GM08714 (cell line): ENCODE measurements around the gene PLEKHG4.

Experiments
- H3K4me3 ChIP-seq: fragments of 200-500 bp; sonication (Bioruptor generic); 2 replicates; pipeline ENCODE4 v1.5.1; 2014; ENCODE audit warnings: mild to moderate bottlenecking, low read length, inconsistent platforms
- ZNF274 ChIP-seq: IDR thresholded peaks from 2 replicates; pipeline ENCODE4 v1.6.1; 2012; ENCODE audit warnings: mild to moderate bottlenecking, low read depth, low read length

PLEKHG4 gene

GRCh38 chr16:67279296-67280089, at the start of gene PLEKHG4:
Gene PLEKHG4, plus strand, starts transcription at chr16:67279532. Its CDS starts 513 bp downstream, at chr16:67280045.
- H3K4me3 ChIP-seq = peak within 1 kb of the TSS; percentile 63; the same call in 1 of the 2 replicates
- TF ChIP-seq ZNF274 = no peak

- no peak overlapping the region for H3K4me3 ChIP-seq
- TF ChIP-seq ZNF274 = no peak
Observed at GRCh38 chr16:67229906-67230808, 49.2 kb upstream of the PLEKHG4 start.

GRCh38 chr16:67230809-67231660, 48.3 kb upstream of the PLEKHG4 start:
- TF ChIP-seq ZNF274 = no peak

GRCh38 chr16:67233596-67233995, 45.7 kb upstream of the PLEKHG4 start:
- no peak overlapping the region for H3K4me3 ChIP-seq
- no peak for TF ChIP-seq ZNF274

More at GRCh38 chr16:67230809-67231660, 48.3 kb upstream of the PLEKHG4 start:
- no peak overlapping the region for H3K4me3 ChIP-seq

GRCh38 chr16:67234180-67234597, 45.1 kb upstream of the PLEKHG4 start:
- H3K4me3 ChIP-seq = no peak overlapping the region
- TF ChIP-seq ZNF274 = no peak

GRCh38 chr16:67235816-67236562, 43.3 kb upstream of the PLEKHG4 start:
- H3K4me3 ChIP-seq = no peak overlapping the region

GRCh38 chr16:67236563-67237395, 42.6 kb upstream of the PLEKHG4 start:
- TF ChIP-seq ZNF274 = no peak
- H3K4me3 ChIP-seq = no peak overlapping the region

More at GRCh38 chr16:67235816-67236562, 43.3 kb upstream of the PLEKHG4 start:
- TF ChIP-seq ZNF274 = no peak

GRCh38 chr16:67237396-67238277, 41.7 kb upstream of the PLEKHG4 start:
- no peak for TF ChIP-seq ZNF274
- no peak overlapping the region for H3K4me3 ChIP-seq

GRCh38 chr16:67238278-67238575, 41.1 kb upstream of the PLEKHG4 start:
- H3K4me3 ChIP-seq = no peak overlapping the region
- TF ChIP-seq ZNF274 = no peak

- no peak for TF ChIP-seq ZNF274
- H3K4me3 ChIP-seq = no peak overlapping the region
Observed at GRCh38 chr16:67238806-67239470, 40.4 kb upstream of the PLEKHG4 start.

- H3K4me3 ChIP-seq = no peak overlapping the region
- TF ChIP-seq ZNF274 = no peak
Observed at GRCh38 chr16:67240506-67240905, 38.8 kb upstream of the PLEKHG4 start.
